ENCODE measurements around the gene DOCK7.

GRCh38 chr1:62407398-62408009, 280.7 kb downstream of the DOCK7 start:
- peak; percentile 95 for TF ChIP-seq RAD21 (IDR thresholded peaks at IDR 0.05; ENCODE audit: low read length)
- TF ChIP-seq, protein P1, sequence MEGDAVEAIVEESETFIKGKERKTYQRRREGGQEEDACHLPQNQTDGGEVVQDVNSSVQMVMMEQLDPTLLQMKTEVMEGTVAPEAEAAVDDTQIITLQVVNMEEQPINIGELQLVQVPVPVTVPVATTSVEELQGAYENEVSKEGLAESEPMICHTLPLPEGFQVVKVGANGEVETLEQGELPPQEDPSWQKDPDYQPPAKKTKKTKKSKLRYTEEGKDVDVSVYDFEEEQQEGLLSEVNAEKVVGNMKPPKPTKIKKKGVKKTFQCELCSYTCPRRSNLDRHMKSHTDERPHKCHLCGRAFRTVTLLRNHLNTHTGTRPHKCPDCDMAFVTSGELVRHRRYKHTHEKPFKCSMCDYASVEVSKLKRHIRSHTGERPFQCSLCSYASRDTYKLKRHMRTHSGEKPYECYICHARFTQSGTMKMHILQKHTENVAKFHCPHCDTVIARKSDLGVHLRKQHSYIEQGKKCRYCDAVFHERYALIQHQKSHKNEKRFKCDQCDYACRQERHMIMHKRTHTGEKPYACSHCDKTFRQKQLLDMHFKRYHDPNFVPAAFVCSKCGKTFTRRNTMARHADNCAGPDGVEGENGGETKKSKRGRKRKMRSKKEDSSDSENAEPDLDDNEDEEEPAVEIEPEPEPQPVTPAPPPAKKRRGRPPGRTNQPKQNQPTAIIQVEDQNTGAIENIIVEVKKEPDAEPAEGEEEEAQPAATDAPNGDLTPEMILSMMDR (IDR thresholded peaks at IDR 0.05) = peak; percentile 89
- TF ChIP-seq GABPA (IDR thresholded peaks at IDR 0.05; ENCODE audit: low read depth) = no peak
- no peak for TF ChIP-seq RFX5 (IDR thresholded peaks at IDR 0.05; ENCODE audit: low read length)
- no peak for TF ChIP-seq FOXM1 (IDR thresholded peaks at IDR 0.05; ENCODE audit: low read depth)
- TF ChIP-seq RCOR1 (IDR thresholded peaks at IDR 0.05; ENCODE audit: low read length) = no peak
- no peak for TF ChIP-seq PBX3 (IDR thresholded peaks at IDR 0.05)
- TF ChIP-seq REST (IDR thresholded peaks at IDR 0.05; ENCODE audit: low read depth, low read length) = no peak
- no peak for TF ChIP-seq EP300 (IDR thresholded peaks at IDR 0.05; ENCODE audit: borderline replicate concordance in 1 of 2, low read depth in 1 of 2, low read length in 1 of 2)

All from SK-N-SH (cell line).